ENCODE data around the gene AGBL1.

- TF ChIP-seq CTCF (IDR thresholded peaks at IDR 0.05; ENCODE audit: extremely low read depth in 1 of 2, insufficient read depth in 1 of 2, low read depth in 1 of 2, low read length in 2 of 2) (no peak), POLR2A (IDR thresholded peaks at IDR 0.05; ENCODE audit: low read depth, low read length) (no peak), EZH2 (IDR thresholded peaks at IDR 0.05; ENCODE audit: borderline replicate concordance, low read depth, low read length, severe bottlenecking) (no peak), JUN (IDR thresholded peaks at IDR 0.05; ENCODE audit: borderline replicate concordance, insufficient read depth, insufficient read length, low read depth) (no peak), GATA2 (IDR thresholded peaks at IDR 0.05; ENCODE audit: insufficient read depth, insufficient read length, low read depth, low read length) (no peak), POLR2AphosphoS5 (IDR thresholded peaks at IDR 0.05; ENCODE audit: insufficient read depth, low read depth, low read length) (no peak), MYC (IDR thresholded peaks at IDR 0.05; ENCODE audit: low read depth, low read length) (no peak)
Observed at GRCh38 chr15:86653344-86654197, 573.9 kb downstream of the AGBL1 start.

All from endothelial cell of umbilical vein (primary cell).